GM10248 (cell line): ENCODE measurements around the gene KCTD5.
"Not testable (repeated sequence)": the region's sequence is repeated elsewhere in the genome, so short reads cannot be mapped to it uniquely, and the experiment has no call there.

Experiments used
- CTCF ChIA-PET: fragments of 300-600 bp; sonication (Branson Sonifier 250); formaldehyde crosslinking; extraction: SDS; loops from one replicate; lab custom pipeline; 2021; ENCODE audit warnings: antibody characterized with exemption; lab: Yijun Ruan, JAX
- POLR2A ChIA-PET: fragments of 350-650 bp; sonication (Branson Sonifier 250); formaldehyde crosslinking; extraction: SDS; loops from one replicate; lab custom pipeline; 2020; ENCODE audit warnings: antibody characterized with exemption; lab: Yijun Ruan, JAX
- DNase-seq: peaks from one replicate; pipeline ENCODE4 v3.0.0; 2012; ENCODE audit errors: extremely low spot score
- TF ChIP-seq, protein P1 (sequence below): IDR thresholded peaks from 2 replicates; pipeline ENCODE4 v1.5.1; 2012; ENCODE audit warnings: mild to moderate bottlenecking, low read depth; ENCODE audit errors: extremely low read depth, missing control alignments, control extremely low read depth

KCTD5 gene

DNA sequence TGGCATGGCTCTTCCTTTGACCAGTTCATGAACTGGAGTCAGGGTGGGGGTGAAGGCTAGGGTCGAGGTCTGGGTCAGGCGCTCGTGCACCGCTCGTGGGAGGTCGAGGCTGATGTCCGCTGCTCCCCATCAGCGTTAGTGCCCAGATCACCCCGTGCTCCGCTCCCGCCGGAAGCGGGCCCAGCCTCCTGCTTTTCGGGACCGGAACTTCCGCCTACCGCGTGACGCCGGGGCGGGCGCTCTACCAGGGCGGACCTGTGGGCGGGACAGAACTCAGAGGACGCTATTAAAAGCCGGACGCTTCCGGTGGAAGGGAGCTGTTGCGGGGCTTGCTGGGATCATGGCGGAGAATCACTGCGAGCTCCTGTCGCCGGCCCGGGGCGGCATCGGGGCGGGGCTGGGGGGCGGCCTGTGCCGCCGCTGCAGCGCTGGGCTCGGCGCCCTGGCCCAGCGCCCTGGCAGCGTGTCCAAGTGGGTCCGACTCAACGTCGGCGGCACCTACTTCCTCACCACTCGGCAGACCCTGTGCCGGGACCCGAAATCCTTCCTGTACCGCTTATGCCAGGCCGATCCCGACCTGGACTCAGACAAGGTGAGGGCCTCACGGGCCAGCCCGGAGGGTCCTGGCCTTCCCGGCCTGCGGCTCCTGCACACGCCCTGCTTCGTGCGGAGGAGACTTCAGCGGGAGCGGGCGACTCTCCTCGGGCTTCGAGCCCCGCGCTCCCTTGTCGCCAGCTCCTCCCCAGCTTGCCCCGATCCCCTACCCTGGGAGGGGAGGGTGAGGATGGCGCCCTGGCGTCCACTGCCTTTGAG, at the start of gene KCTD5:
TSS of gene KCTD5 (plus strand) at position 315 of the 813 bp plus-strand sequence. CDS start at position 341, 26 bp downstream.
- DNase-seq: peak; percentile 95
- CTCF ChIA-PET: no interaction called here
- POLR2A ChIA-PET: interaction anchor here (0.6 to 1.4 kb wide), 7 partner anchors 9 to 153 kb away, joined by 3 to 14 read pairs (median 3); no protein-coding TSS in a partner anchor
- TF ChIP-seq, protein P1, sequence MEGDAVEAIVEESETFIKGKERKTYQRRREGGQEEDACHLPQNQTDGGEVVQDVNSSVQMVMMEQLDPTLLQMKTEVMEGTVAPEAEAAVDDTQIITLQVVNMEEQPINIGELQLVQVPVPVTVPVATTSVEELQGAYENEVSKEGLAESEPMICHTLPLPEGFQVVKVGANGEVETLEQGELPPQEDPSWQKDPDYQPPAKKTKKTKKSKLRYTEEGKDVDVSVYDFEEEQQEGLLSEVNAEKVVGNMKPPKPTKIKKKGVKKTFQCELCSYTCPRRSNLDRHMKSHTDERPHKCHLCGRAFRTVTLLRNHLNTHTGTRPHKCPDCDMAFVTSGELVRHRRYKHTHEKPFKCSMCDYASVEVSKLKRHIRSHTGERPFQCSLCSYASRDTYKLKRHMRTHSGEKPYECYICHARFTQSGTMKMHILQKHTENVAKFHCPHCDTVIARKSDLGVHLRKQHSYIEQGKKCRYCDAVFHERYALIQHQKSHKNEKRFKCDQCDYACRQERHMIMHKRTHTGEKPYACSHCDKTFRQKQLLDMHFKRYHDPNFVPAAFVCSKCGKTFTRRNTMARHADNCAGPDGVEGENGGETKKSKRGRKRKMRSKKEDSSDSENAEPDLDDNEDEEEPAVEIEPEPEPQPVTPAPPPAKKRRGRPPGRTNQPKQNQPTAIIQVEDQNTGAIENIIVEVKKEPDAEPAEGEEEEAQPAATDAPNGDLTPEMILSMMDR: no peak

GRCh38 chr16:2639071-2639721, 43.1 kb upstream of the KCTD5 start:
- TF ChIP-seq, protein P1: peak; percentile 26
- DNase-seq, CTCF ChIA-PET, POLR2A ChIA-PET: not testable (repeated sequence)

GRCh38 chr16:2639722-2640072, 42.6 kb upstream of the KCTD5 start:
- POLR2A ChIA-PET, DNase-seq, CTCF ChIA-PET: not testable (repeated sequence)

GRCh38 chr16:2642561-2642960, 39.8 kb upstream of the KCTD5 start:
- CTCF ChIA-PET, DNase-seq, POLR2A ChIA-PET: not testable (repeated sequence)

DNA sequence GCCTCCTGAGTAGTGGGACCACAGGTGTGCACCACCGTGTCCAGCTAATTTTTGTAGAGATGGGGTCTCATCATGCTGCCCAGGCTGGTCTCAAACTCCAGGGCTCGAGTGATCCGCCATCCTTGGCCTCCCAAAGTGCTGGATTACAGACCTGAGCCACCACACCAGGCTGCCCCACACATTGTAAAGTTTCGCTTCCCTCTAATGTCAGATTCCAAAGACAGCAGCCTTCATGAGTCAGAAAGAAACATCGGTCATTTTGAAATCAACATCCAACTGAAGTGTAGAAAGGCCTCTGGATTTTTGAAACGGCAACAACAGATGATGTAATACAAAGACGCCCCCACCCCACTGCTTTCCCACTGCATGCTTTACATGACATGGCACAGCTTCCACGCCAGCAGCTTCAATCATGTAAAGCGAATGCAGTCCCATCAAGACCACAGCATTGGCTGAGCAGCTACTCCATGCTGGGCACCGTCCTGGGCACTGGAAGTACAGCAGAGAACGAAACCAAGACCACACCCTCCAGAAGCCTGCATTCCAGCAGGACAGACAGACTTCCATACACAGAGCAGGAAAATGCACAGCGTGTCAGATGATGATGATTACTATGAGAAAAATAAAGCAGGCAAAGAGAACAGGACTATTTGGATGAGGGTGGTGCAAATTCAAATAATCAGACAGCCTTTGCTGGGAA, 37.4 kb upstream of the KCTD5 start:
- DNase-seq, POLR2A ChIA-PET, CTCF ChIA-PET: not testable (repeated sequence)

GRCh38 chr16:2651268-2651871, 31.0 kb upstream of the KCTD5 start:
- POLR2A ChIA-PET, DNase-seq, CTCF ChIA-PET: not testable (repeated sequence)

- POLR2A ChIA-PET, DNase-seq, CTCF ChIA-PET: not testable (repeated sequence)
Measured at GRCh38 chr16:2653915-2654314, 28.4 kb upstream of the KCTD5 start.

GRCh38 chr16:2654949-2655348, 27.4 kb upstream of the KCTD5 start:
- DNase-seq, POLR2A ChIA-PET, CTCF ChIA-PET: not testable (repeated sequence)

DNA sequence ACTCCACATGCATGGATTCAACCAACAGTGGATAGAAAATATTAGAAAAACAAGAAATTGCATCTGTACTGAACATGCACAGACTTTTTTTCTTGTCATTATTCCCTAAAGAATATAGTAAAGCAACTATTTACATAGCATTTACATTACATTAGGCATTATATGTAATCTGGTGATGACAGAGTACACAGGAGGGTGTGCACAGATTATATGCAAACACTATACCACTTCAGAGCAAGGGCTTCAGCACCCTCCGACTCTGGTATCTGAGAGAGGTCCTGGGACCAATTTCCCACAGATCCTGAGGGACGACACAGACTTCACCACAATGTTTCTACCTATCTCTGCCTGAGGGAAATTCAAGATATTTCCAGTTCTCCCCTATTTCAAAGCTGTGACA, 25.3 kb upstream of the KCTD5 start:
- TF ChIP-seq, protein P1: no peak
- DNase-seq: no peak
- ChIA-PET POLR2A (no interaction called here), CTCF (no interaction called here)

DNA sequence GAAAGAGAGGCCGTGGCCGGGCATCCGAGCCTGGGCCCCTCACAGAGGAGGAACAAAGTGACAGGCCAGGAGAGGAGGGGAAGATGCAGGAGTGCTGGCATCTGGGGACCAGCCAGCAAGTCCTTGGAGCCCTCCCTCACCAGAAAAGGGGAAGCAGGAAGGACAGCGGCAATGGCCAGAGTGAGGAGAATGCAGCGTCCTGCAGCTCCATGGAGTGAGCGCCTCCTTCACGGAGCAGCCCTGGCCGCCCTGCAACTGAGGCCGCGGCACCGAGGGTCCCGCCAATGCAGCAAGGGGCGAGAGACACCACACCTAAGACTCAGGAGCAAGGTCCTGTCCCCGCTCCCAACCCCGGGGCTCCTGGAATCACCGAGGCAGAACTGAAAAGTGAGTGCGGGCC, 24.5 kb upstream of the KCTD5 start:
- POLR2A ChIA-PET, DNase-seq, CTCF ChIA-PET: not testable (repeated sequence)

- DNase-seq, POLR2A ChIA-PET: not testable (repeated sequence)
- CTCF ChIA-PET: interaction anchor here (2.7 kb wide), 1 partner anchor 10 kb away, joined by 6 read pairs; no protein-coding TSS in a partner anchor
Measured at GRCh38 chr16:2659560-2659959, 22.8 kb upstream of the KCTD5 start.

DNA sequence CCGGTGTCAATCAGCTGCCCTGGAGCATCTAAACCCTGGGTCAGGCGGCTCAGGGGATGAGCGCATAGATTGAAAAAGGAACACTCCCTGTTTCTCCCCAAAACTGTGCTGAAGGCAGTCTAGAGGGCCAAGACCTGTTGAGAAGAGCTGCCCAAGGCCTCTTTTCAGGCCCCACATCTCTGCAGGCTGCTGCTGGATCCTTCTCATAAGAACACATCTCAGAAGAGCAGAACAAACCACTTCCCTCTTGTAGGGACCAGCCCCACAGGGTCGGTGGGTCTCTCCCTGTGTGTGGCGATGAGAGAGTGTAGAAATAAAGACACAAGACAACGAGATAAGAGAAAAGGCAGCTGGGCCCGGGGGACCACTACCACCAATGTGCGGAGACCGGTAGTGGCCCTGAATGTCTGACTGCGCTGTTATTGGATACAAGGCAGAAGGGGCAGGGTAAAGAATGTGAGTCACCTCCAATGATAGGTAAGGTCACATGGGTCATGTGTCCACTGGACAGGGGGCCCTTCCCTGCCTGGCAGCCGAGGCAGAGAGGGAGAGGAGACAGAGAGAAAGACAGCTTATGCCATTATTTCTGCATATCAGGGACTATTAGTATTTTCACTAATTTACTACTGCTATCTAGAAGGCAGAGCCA, 22.2 kb upstream of the KCTD5 start:
- CTCF ChIA-PET: interaction anchor here (2.7 kb wide), 1 partner anchor 11 kb away, joined by 6 read pairs; no protein-coding TSS in a partner anchor
- POLR2A ChIA-PET, DNase-seq: not testable (repeated sequence)
